Stimulated activated CD4-positive, alpha-beta T cell treated with anti-CD3 and anti-CD28 coated beads, Interleukin-1b, Interleukin-23, amount 100 ng/mL, for 4 hours (primary cell): ENCODE data around the gene ELL2.

Experiments
- DNase-seq, 2 donors: peaks; one replicate each; pipeline ENCODE4 v3.0.0-alpha.2; 2020; ENCODE audit warnings: low read depth in 2 of 2

The ELL2 gene

GRCh38 chr5:95883185-95884016, 78.2 kb downstream of the ELL2 start:
- DNase-seq: no peak

GRCh38 chr5:95881833-95882232, 79.8 kb downstream of the ELL2 start:
- no peak for DNase-seq

GRCh38 chr5:95880081-95880926, 81.3 kb downstream of the ELL2 start:
- no peak for DNase-seq

GRCh38 chr5:95879661-95880060, 82.0 kb downstream of the ELL2 start:
- DNase-seq: no peak

GRCh38 chr5:95878417-95879323, 83.0 kb downstream of the ELL2 start:
- no peak for DNase-seq

GRCh38 chr5:95876782-95877181, 84.9 kb downstream of the ELL2 start:
- no peak for DNase-seq

GRCh38 chr5:95874246-95874645, 87.4 kb downstream of the ELL2 start:
- DNase-seq: no peak

- no peak for DNase-seq
Measured at GRCh38 chr5:95873351-95873750, 88.3 kb downstream of the ELL2 start.

GRCh38 chr5:95872346-95873268, 89.0 kb downstream of the ELL2 start:
- DNase-seq: no peak

- no peak for DNase-seq
Measured at GRCh38 chr5:95871146-95871806, 90.4 kb downstream of the ELL2 start.

- peak; percentile 24 to 35 for DNase-seq
Measured at GRCh38 chr5:95870105-95870672, 91.5 kb downstream of the ELL2 start.

- peak in 1 of 2 donors; percentile 12 for DNase-seq
Measured at GRCh38 chr5:95869173-95869855, 92.3 kb downstream of the ELL2 start.

GRCh38 chr5:95868136-95868535, 93.5 kb downstream of the ELL2 start:
- no peak for DNase-seq

GRCh38 chr5:95866435-95867040, 95.1 kb downstream of the ELL2 start:
- DNase-seq: no peak

- DNase-seq: no peak
Measured at GRCh38 chr5:95864944-95865504, 96.6 kb downstream of the ELL2 start.

- no peak for DNase-seq
Measured at GRCh38 chr5:95864456-95864855, 97.2 kb downstream of the ELL2 start.

GRCh38 chr5:95863383-95863757, 98.3 kb downstream of the ELL2 start:
- DNase-seq: no peak

- no peak for DNase-seq
Measured at GRCh38 chr5:95862671-95863382, 98.8 kb downstream of the ELL2 start.
